GM12878 (cell line): Measurements from ENCODE around the gene CACNA2D4. TPM values are rescaled to one million over a fixed set of nuclear protein-coding genes. Genes with fewer than 3 reads are reported as not detected.

ENCODE experiments used
- ATAC-seq: fragments of 200-7000 bp; cut with Tn5 transposase; 3 replicates; pipeline ENCODE4 v1.9.1; 2020; ENCODE audit warnings: mild to moderate bottlenecking, moderate library complexity
- BruUV-seq: library from RNA; stranded (reverse); fragments of 400-500 nt; replicated peaks from 2 replicates; lab custom pipeline; 2021; lab: Mats Ljungman, UMichigan
- CTCF ChIA-PET: fragments of 300-600 bp; sonication (Branson Sonifier 250); formaldehyde crosslinking; extraction: SDS; loops from one replicate; lab custom pipeline; 2021; ENCODE audit warnings: inconsistent platforms; lab: Yijun Ruan, JAX
- POLR2A ChIA-PET: fragments of 350-600 bp; formaldehyde crosslinking; extraction: SDS; loops from one replicate; lab custom pipeline; 2021; ENCODE audit warnings: inconsistent platforms; lab: Charles Lee
- RAD21 ChIA-PET: fragments of 300-600 bp; sonication (Branson Sonifier 250); formaldehyde crosslinking; loops from one replicate; lab custom pipeline; 2023; ENCODE audit warnings: antibody characterized with exemption; ENCODE audit not compliant: unreplicated experiment; lab: Charles Lee
- SMC1A ChIA-PET: fragments of 300-600 bp; sonication (Branson Sonifier 250); formaldehyde crosslinking; loops from one replicate; lab custom pipeline; 2023; ENCODE audit not compliant: unreplicated experiment, uncharacterized antibody; lab: Charles Lee
- DNase-seq: peaks from one replicate; pipeline ENCODE4 v3.0.0-alpha.2; 2011; ENCODE audit warnings: low read depth, low spot score
- FAIRE-seq: peaks from 3 replicates; lab custom pipeline; 2011; peaks lifted over from hg19 to GRCh38; lab: Jason Lieb, UNC
- H2AFZ ChIP-seq: 2 replicates; pipeline ENCODE4 v1.6.0; 2011; ENCODE audit warnings: low read depth, low read length, control low read depth; ENCODE audit not compliant: control insufficient read depth
- H3K27ac ChIP-seq: 2 replicates; pipeline ENCODE4 v1.5.1; 2011; ENCODE audit warnings: control low read depth; ENCODE audit not compliant: control insufficient read depth, insufficient read depth
- H3K27me3 ChIP-seq, 2 experiments: replicated peaks in 1 of 2; 2 replicates each; pipeline versions ENCODE4 v1.6.0 to v1.6.1; 2011; ENCODE audit warnings: low read length in 1 of 2; ENCODE audit not compliant: control insufficient read depth in 2 of 2, insufficient read depth in 2 of 2
- H3K36me3 ChIP-seq, 2 experiments: 2 replicates each; pipeline ENCODE4 v1.5.1; 2011; ENCODE audit warnings: low read length in 1 of 2; ENCODE audit not compliant: control insufficient read depth in 2 of 2, insufficient read depth in 2 of 2
- H3K4me1 ChIP-seq: 2 replicates; pipeline ENCODE4 v1.6.1; 2011; ENCODE audit warnings: mild to moderate bottlenecking, low read length, moderate library complexity, mixed read lengths; ENCODE audit not compliant: control insufficient read depth, insufficient read depth
- H3K4me2 ChIP-seq: 2 replicates; pipeline ENCODE4 v1.6.0; 2011; ENCODE audit warnings: control low read depth; ENCODE audit not compliant: control insufficient read depth, insufficient read depth
- H3K4me3 ChIP-seq: fragments of 200-600 bp; sonication (generic); 2 replicates; pipeline ENCODE4 v1.5.1; 2016
- H3K79me2 ChIP-seq: 2 replicates; pipeline ENCODE4 v1.6.0; 2011; ENCODE audit warnings: low read length; ENCODE audit not compliant: control insufficient read depth, insufficient read depth
- H3K9ac ChIP-seq: 2 replicates; pipeline ENCODE4 v1.8.0; 2011; ENCODE audit warnings: low read length, control low read depth, mixed read lengths; ENCODE audit not compliant: control insufficient read depth, insufficient read depth
- H3K9me3 ChIP-seq: replicated peaks from 3 replicates; pipeline ENCODE4 v1.5.1; 2011; ENCODE audit warnings: mild to moderate bottlenecking, low read length; ENCODE audit not compliant: control insufficient read depth, insufficient read depth
- H4K20me1 ChIP-seq: 2 replicates; pipeline ENCODE4 v1.6.0; 2011; ENCODE audit not compliant: control insufficient read depth, insufficient read depth
- MTA3 ChIP-seq: IDR thresholded peaks from 2 replicates; pipeline ENCODE4 v1.6.1; 2012; ENCODE audit warnings: low read length, inconsistent platforms, borderline replicate concordance
- MXI1 ChIP-seq: fragments of 150-350 bp; IDR thresholded peaks from 2 replicates; pipeline ENCODE4 v1.6.1; 2011; ENCODE audit warnings: low read depth, mild to moderate bottlenecking, inconsistent platforms, low read length, improper control_type of control experiment
- MYB ChIP-seq: fragments of 150-350 bp; IDR thresholded peaks from 2 replicates; pipeline ENCODE4 v1.6.1; 2014; ENCODE audit warnings: mild to moderate bottlenecking, low read depth, low read length, borderline replicate concordance
- NBN ChIP-seq: fragments of 450-650 bp; IDR thresholded peaks from 2 replicates; pipeline ENCODE4 v1.6.1; 2016
- SMAD5 ChIP-seq: IDR thresholded peaks from 2 replicates; pipeline ENCODE4 v1.6.1; 2016; ENCODE audit warnings: antibody characterized with exemption, low read depth
- ZNF217 ChIP-seq: fragments of 450-650 bp; IDR thresholded peaks from 2 replicates; pipeline ENCODE4 v1.6.1; 2017; ENCODE audit warnings: antibody characterized with exemption, mild to moderate bottlenecking
- ZNF687 ChIP-seq: fragments of 450-650 bp; IDR thresholded peaks from 2 replicates; pipeline ENCODE4 v1.6.1; 2017; ENCODE audit warnings: mild to moderate bottlenecking, moderate library complexity
- WGBS: methylation state at CpG from one replicate; pipeline ENCODE4 v1.1.6; 2016; ENCODE audit warnings: low lambda C conversion rate; ENCODE audit not compliant: insufficient replicate concordance, insufficient coverage; ENCODE audit errors: missing lambda C conversion rate; 5-methylcytosine and 5-hydroxymethylcytosine counted together
- in situ Hi-C: fragments of 300-500 bp; cut with MboI; formaldehyde crosslinking; loops from 9 replicates; pipeline ENCODE4 v1.14.3; 2018; ENCODE audit warnings: mixed read lengths
- intact Hi-C: fragments of 100-400 bp; cut with micrococcal nuclease; formaldehyde crosslinking; loops from one replicate; pipeline ENCODE4 v1.14.2; 2022; ENCODE audit not compliant: unreplicated experiment
- polyA plus RNA-seq, 11 experiments: library from polyadenylated mRNA; depleted of rRNA in 4 of 11; unstranded in 6 of 11; stranded (reverse) in 5 of 11; fragments of >200 nt; fragmentation: Nextera tagmentation in 4 of 11; fragmentation: Illumina TruSeq in 1 of 11; extraction: Ambion mirVana in 4 of 11; extraction: Trizol in 1 of 11; gene quantifications; 1 replicate in 1 of 11; 2 replicates in 10 of 11; pipeline versions ENCODE4 v1.2.1 to v1.2.3, GENCODE V29; 2011 to 2016; ENCODE audit warnings: inconsistent platforms in 2 of 11, missing spikeins in 2 of 11, low read depth in 1 of 11
- total RNA-seq, 4 experiments: library from RNA; depleted of rRNA in 3 of 4; stranded (reverse); fragments of >200 nt in 3 of 4; fragmentation: Illumina TruSeq in 1 of 4; extraction: Trizol in 1 of 4; gene quantifications; 2 replicates each; pipeline versions ENCODE4 v1.2.1 to v1.2.3, GENCODE V29; 2013 to 2021
- TF ChIP-seq, protein P1 (sequence below): IDR thresholded peaks from 2 replicates; pipeline ENCODE4 v1.6.1; 2011; ENCODE audit warnings: mild to moderate bottlenecking, low read depth, low read length, moderate library complexity; ENCODE audit not compliant: insufficient replicate concordance
- TF ChIP-seq, protein P2 (sequence below): fragments of 450-650 bp; IDR thresholded peaks from 2 replicates; pipeline ENCODE4 v1.6.1; 2017; ENCODE audit warnings: borderline replicate concordance
- TF ChIP-seq, protein P3 (sequence below): fragments of 450-650 bp; IDR thresholded peaks from 2 replicates; pipeline ENCODE4 v1.6.1; 2018; ENCODE audit warnings: mild to moderate bottlenecking, low read depth, moderate library complexity; ENCODE audit not compliant: partially characterized antibody

CACNA2D4 gene
- total and polyA plus RNA-seq, 10 of the 15 experiments (the other 5 are each of a cell fraction or from before 2014, with no cell fraction given) = 0.03 to 1.0 (median 0.65) TPM

- Histone ChIP-seq H2AFZ (no peak overlapping the region), H3K27me3 (no peaks in the 10 kb centered on the region), H3K9ac (no peak overlapping the region), H3K27ac (no peak overlapping the region), H3K4me2 (no peak overlapping the region), H3K79me2 (no peaks in the 10 kb centered on the region), H3K4me3 (no peak overlapping the region), H4K20me1 (no peaks in the 10 kb centered on the region), H3K4me1 (no peaks in the 10 kb centered on the region), H3K9me3 (no peaks in the 10 kb centered on the region; the same call in 2 of the 3 replicates), H3K36me3 (no peaks in the 10 kb centered on the region)
- no peak for TF ChIP-seq ZNF217
- TF ChIP-seq, protein P1, sequence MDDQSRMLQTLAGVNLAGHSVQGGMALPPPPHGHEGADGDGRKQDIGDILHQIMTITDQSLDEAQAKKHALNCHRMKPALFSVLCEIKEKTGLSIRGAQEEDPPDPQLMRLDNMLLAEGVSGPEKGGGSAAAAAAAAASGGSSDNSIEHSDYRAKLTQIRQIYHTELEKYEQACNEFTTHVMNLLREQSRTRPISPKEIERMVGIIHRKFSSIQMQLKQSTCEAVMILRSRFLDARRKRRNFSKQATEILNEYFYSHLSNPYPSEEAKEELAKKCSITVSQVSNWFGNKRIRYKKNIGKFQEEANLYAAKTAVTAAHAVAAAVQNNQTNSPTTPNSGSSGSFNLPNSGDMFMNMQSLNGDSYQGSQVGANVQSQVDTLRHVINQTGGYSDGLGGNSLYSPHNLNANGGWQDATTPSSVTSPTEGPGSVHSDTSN = no peak
- TF ChIP-seq, protein P2, sequence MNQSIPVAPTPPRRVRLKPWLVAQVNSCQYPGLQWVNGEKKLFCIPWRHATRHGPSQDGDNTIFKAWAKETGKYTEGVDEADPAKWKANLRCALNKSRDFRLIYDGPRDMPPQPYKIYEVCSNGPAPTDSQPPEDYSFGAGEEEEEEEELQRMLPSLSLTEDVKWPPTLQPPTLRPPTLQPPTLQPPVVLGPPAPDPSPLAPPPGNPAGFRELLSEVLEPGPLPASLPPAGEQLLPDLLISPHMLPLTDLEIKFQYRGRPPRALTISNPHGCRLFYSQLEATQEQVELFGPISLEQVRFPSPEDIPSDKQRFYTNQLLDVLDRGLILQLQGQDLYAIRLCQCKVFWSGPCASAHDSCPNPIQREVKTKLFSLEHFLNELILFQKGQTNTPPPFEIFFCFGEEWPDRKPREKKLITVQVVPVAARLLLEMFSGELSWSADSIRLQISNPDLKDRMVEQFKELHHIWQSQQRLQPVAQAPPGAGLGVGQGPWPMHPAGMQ = no peak
- no peak for TF ChIP-seq NBN
- TF ChIP-seq ZNF687 = no peak
- TF ChIP-seq, protein P3, sequence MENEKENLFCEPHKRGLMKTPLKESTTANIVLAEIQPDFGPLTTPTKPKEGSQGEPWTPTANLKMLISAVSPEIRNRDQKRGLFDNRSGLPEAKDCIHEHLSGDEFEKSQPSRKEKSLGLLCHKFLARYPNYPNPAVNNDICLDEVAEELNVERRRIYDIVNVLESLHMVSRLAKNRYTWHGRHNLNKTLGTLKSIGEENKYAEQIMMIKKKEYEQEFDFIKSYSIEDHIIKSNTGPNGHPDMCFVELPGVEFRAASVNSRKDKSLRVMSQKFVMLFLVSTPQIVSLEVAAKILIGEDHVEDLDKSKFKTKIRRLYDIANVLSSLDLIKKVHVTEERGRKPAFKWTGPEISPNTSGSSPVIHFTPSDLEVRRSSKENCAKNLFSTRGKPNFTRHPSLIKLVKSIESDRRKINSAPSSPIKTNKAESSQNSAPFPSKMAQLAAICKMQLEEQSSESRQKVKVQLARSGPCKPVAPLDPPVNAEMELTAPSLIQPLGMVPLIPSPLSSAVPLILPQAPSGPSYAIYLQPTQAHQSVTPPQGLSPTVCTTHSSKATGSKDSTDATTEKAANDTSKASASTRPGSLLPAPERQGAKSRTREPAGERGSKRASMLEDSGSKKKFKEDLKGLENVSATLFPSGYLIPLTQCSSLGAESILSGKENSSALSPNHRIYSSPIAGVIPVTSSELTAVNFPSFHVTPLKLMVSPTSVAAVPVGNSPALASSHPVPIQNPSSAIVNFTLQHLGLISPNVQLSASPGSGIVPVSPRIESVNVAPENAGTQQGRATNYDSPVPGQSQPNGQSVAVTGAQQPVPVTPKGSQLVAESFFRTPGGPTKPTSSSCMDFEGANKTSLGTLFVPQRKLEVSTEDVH = no peak
- no peak for TF ChIP-seq MTA3
- TF ChIP-seq MXI1 = no peak
- TF ChIP-seq MYB = no peak
- TF ChIP-seq SMAD5 = no peak
- DNase-seq (no peak), FAIRE-seq (no peak), ATAC-seq (no peak)
- SMC1A ChIA-PET = no interaction called here
- RAD21 ChIA-PET = no interaction called here
- CTCF ChIA-PET = interaction anchor here (0.9 kb wide), 1 partner anchor 43 kb away, joined by 3 read pairs; no protein-coding TSS in a partner anchor
- POLR2A ChIA-PET = no interaction called here
- intact Hi-C loops = no loop called here
- 29% methylated on average over 5 of the region's 5 CpGs for WGBS
- BruUV-seq = no TSS peak
- in situ Hi-C loops = no loop called here
These were observed 21.5 kb downstream of the CACNA2D4 start for GRCh38 chr12:1896964-1897363.
